Parathyroid adenoma (tissue), 2 donors: ENCODE measurements around the gene FAM83F.

Source experiments
- H2AFZ ChIP-seq: fragments of 300-600 bp; sonication (generic); one replicate; pipeline ENCODE4 v1.7.0; 2017; ENCODE audit warnings: antibody characterized with exemption, mild to moderate bottlenecking
- H3K27ac ChIP-seq: fragments of 300-600 bp; sonication (generic); one replicate; pipeline ENCODE4 v1.7.0; 2017
- H3K27me3 ChIP-seq: fragments of 300-600 bp; sonication (generic); one replicate; pipeline ENCODE4 v1.7.0; 2017; ENCODE audit warnings: low read length; ENCODE audit not compliant: control insufficient read depth, insufficient read depth
- H3K36me3 ChIP-seq: fragments of 300-600 bp; sonication (generic); one replicate; pipeline ENCODE4 v1.7.0; 2017; ENCODE audit warnings: low read length; ENCODE audit not compliant: control insufficient read depth, insufficient read depth
- H3K4me1 ChIP-seq: fragments of 300-600 bp; sonication (generic); one replicate; pipeline ENCODE4 v1.7.0; 2017; ENCODE audit warnings: control low read depth
- H3K4me2 ChIP-seq: fragments of 300-600 bp; sonication (generic); one replicate; pipeline ENCODE4 v1.7.0; 2017; ENCODE audit warnings: low read length
- H3K4me3 ChIP-seq: fragments of 300-600 bp; sonication (generic); one replicate; pipeline ENCODE4 v1.7.0; 2017; ENCODE audit warnings: low read depth, low read length
- H3K79me2 ChIP-seq: fragments of 300-600 bp; sonication (generic); one replicate; pipeline ENCODE4 v1.7.0; 2017; ENCODE audit warnings: control low read depth
- H3K9ac ChIP-seq: fragments of 300-600 bp; sonication (generic); one replicate; pipeline ENCODE4 v1.7.0; 2017; ENCODE audit warnings: mild to moderate bottlenecking
- H3K9me3 ChIP-seq: fragments of 300-600 bp; sonication (generic); one replicate; pipeline ENCODE4 v1.7.0; 2017; ENCODE audit warnings: low read length; ENCODE audit not compliant: control insufficient read depth
- TF ChIP-seq, protein P1 (sequence below): fragments of 300-600 bp; sonication (generic); IDR thresholded peaks from one replicate; pipeline ENCODE4 v1.7.0; 2017; ENCODE audit warnings: antibody characterized with exemption, mild to moderate bottlenecking
- donor health status: primary hyperparathyroidism.

The FAM83F gene

DNA sequence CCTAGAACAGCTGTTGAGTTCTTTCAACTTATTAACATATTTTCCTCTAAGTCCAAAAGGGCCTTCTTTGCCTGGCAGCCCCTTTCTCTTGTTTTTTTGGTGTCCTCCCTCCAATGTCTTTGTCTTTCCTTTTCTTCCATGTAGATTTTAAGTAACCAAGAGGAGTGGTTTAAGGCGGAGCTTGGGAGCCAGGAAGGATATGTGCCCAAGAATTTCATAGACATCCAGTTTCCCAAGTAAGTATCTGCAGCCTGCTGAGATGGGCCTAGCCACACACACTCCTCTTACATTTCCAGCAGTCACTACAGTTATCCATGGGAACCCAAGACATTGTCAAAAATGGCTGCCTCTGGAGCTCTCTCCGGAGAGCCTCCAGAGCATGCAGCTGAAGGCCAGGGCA, 39.1 kb upstream of the FAM83F start:
- Histone ChIP-seq H3K27ac (no peak overlapping the region), H3K4me2 (no peak overlapping the region), H3K4me3 (no peak overlapping the region), H3K27me3 (no peaks in the 10 kb centered on the region), H3K9ac (no peak overlapping the region), H3K4me1 (no peaks in the 10 kb centered on the region), H2AFZ (no peak overlapping the region), H3K36me3 (no peaks in the 10 kb centered on the region), H3K79me2 (no peaks in the 10 kb centered on the region), H3K9me3 (no peaks in the 10 kb centered on the region)
- TF ChIP-seq, protein P1, sequence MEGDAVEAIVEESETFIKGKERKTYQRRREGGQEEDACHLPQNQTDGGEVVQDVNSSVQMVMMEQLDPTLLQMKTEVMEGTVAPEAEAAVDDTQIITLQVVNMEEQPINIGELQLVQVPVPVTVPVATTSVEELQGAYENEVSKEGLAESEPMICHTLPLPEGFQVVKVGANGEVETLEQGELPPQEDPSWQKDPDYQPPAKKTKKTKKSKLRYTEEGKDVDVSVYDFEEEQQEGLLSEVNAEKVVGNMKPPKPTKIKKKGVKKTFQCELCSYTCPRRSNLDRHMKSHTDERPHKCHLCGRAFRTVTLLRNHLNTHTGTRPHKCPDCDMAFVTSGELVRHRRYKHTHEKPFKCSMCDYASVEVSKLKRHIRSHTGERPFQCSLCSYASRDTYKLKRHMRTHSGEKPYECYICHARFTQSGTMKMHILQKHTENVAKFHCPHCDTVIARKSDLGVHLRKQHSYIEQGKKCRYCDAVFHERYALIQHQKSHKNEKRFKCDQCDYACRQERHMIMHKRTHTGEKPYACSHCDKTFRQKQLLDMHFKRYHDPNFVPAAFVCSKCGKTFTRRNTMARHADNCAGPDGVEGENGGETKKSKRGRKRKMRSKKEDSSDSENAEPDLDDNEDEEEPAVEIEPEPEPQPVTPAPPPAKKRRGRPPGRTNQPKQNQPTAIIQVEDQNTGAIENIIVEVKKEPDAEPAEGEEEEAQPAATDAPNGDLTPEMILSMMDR: no peak

DNA sequence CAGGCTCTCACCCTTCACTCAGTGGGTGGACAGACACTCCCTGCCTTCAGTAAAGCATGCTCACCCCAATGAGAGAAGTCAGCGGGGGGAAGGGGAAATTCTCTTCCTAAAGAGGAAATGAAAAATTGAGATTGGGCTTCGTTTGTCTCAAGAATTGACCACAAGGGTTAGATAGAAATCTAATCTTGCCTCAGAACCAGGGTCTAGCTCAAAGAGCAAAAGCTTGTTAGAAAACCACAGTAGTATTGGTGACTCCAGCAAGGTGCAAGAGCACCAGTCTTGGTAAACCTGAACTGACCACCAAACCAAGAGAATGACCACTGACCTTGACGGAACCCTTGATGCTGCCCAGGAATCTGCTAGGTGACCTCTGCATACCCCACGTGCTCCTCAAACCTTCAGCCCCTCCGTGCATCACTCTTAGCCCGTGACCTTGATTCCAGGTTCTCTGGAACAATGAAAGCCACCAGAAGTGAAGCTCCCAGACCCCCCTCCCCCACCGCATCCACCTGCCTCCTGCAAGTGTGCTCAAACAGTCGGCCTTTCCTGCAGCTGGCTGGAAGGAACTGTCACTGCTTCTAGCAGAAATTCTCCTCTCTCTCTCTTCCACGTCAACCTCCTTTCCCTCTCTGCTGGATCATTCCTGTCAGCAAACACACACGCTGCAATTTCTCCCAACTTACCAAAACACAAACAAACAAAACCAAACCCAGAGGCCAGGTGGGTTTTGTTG, 37.7 kb upstream of the FAM83F start:
- no peaks in the 10 kb centered on the region for H3K36me3 ChIP-seq

DNA sequence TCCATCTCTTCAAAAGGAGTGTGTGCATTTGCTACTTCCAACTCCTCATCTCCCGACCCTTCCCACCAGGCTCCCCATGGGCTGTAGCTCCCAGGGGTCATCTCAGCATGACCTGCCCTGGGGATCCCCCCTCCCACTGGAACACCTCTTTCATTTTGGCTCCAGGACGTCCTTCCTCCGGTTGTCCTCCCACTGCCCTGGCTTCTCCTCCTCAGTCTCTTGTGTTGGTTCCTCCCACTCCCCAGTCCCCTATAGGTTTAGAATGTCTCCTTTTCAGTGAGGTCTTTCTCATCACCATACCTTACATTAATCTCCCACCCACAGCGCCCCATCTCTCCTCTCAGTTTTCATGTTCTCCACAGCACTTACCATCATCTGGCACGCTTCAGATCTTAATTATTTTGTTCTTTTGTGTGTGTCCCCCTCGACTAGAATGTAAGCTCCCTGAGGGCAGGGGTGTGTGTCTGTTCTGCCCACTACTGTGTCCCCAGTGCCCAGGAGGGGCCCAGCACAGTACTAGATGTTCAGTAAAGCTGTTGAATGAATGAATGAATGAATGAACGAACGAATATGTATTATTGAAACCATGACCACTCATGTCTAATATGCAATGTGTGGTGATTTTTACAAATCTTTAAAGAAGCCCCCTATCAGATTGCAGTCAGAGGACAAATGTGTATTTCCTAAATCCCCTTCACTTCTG, 36.6 kb upstream of the FAM83F start:
- Histone ChIP-seq H3K36me3 (no peaks in the 10 kb centered on the region), H3K79me2 (no peaks in the 10 kb centered on the region), H3K9me3 (no peaks in the 10 kb centered on the region), H3K4me1 (no peaks in the 10 kb centered on the region), H2AFZ (no peak overlapping the region), H3K27me3 (no peaks in the 10 kb centered on the region), H3K27ac (no peak overlapping the region), H3K4me3 (no peak overlapping the region), H3K4me2 (no peak overlapping the region), H3K9ac (no peak overlapping the region)
- TF ChIP-seq, protein P1: no peak

More for the DNA sequence above, 37.7 kb upstream of the FAM83F start:
- Histone ChIP-seq H3K27ac (no peak overlapping the region), H3K9me3 (no peaks in the 10 kb centered on the region), H3K4me3 (no peak overlapping the region), H3K27me3 (no peaks in the 10 kb centered on the region), H3K9ac (no peak overlapping the region), H3K4me2 (no peak overlapping the region), H3K79me2 (no peaks in the 10 kb centered on the region), H3K4me1 (no peaks in the 10 kb centered on the region), H2AFZ (no peak overlapping the region)
- TF ChIP-seq, protein P1: no peak

DNA sequence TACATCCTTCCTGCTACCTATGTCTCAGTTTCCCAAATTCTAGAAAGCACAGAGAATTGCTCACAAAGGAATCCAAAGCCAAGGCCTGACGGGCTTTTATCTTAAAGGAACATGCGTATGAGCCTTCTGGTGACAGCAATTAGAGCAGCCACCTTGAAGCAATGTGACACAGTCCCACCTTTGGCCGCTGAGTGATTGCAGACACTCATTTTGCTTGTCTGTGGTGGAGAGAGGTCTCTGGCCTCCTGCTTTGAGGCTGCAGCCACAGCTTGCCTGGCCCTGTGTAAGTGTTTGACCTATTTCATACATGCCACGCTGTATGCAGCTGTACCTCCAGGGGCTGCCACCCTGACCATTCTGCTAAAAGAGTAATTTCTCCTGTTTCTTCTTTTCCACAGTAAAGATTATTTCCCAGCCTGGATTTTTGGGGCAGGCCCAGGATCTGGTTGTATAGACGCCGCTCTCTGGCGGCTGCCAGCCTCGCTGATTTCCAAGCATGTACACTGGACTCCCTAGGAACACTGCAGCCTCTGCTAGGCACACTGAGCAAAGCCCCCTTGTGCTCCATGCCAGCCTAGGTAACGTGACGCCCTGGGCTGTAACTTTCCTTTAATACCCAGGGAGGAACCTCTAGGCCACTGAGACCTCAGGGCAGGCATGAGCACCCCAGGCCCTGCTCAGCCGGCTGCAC, 35.7 kb upstream of the FAM83F start:
- H3K36me3 ChIP-seq: no peaks in the 10 kb centered on the region
- no peak overlapping the region for H2AFZ ChIP-seq
- H3K79me2 ChIP-seq: no peaks in the 10 kb centered on the region
- no peaks in the 10 kb centered on the region for H3K9me3 ChIP-seq
- no peaks in the 10 kb centered on the region for H3K4me1 ChIP-seq
- TF ChIP-seq, protein P1: no peak
- no peak overlapping the region for H3K9ac ChIP-seq
- H3K27ac ChIP-seq: no peak overlapping the region
- no peaks in the 10 kb centered on the region for H3K27me3 ChIP-seq
- no peak overlapping the region for H3K4me3 ChIP-seq
- H3K4me2 ChIP-seq: no peak overlapping the region
